T-helper 1 cell treated with Interleukin-12 subunit alpha and Interleukin-12 subunit beta and Interleukin-4 antibody, amounts not matched to agents 30 μg/mL and 1 μg/mL, for 36 hours (primary cell): ENCODE results near the gene SORCS3.

Experiments used
- H3K27ac Mint-ChIP-seq: one replicate; pipeline ENCODE4 v1.8.0; 2021; ENCODE audit warnings: mild to moderate bottlenecking, mixed read lengths
- H3K27me3 Mint-ChIP-seq: one replicate; pipeline ENCODE4 v1.8.0; 2021; ENCODE audit warnings: low read depth, mixed read lengths
- H3K36me3 Mint-ChIP-seq: one replicate; pipeline ENCODE4 v1.8.0; 2021; ENCODE audit warnings: low read depth, mixed read lengths
- H3K4me1 Mint-ChIP-seq: one replicate; pipeline ENCODE4 v1.8.0; 2021; ENCODE audit warnings: low read depth, mixed read lengths
- H3K4me3 Mint-ChIP-seq: one replicate; pipeline ENCODE4 v1.8.0; 2021; ENCODE audit warnings: mild to moderate bottlenecking, moderate library complexity, mixed read lengths
- H3K9me3 Mint-ChIP-seq: one replicate; pipeline ENCODE4 v1.8.0; 2021; ENCODE audit warnings: mixed read lengths

SORCS3 gene

DNA sequence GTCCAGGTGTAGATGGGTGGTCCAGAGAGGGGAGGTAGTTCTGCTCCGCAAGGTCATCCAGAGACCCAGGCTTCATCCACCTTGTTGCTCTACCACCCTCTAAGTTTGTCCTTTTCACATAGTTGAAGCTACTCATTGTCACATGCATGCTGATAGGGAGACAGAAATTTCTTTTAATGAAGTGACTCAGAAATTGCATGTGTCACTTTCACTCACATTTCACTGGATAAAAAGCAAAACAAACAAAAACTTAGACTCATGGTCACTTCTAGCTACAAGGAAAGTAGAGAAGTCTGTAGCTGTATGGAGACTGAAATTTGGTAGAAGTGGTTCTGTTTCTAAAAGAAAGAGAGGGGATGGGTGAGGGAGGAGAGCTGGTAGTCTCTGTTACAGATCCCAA, 161.9 kb downstream of the SORCS3 start:
- H3K36me3 Mint-ChIP-seq = no peaks in the 10 kb centered on the region
- no peaks in the 10 kb centered on the region for H3K9me3 Mint-ChIP-seq
- no peak overlapping the region for H3K4me3 Mint-ChIP-seq
- H3K27me3 Mint-ChIP-seq = no peaks in the 10 kb centered on the region
- H3K4me1 Mint-ChIP-seq = no peaks in the 10 kb centered on the region
- H3K27ac Mint-ChIP-seq = no peak overlapping the region

- Mint-ChIP-seq H3K4me3 (no peak overlapping the region), H3K4me1 (no peaks in the 10 kb centered on the region), H3K27ac (no peak overlapping the region), H3K9me3 (no peaks in the 10 kb centered on the region), H3K27me3 (no peaks in the 10 kb centered on the region), H3K36me3 (no peaks in the 10 kb centered on the region)
These were observed 163.8 kb downstream of the SORCS3 start for GRCh38 chr10:104804880-104805279.

GRCh38 chr10:104806801-104807200, 165.7 kb downstream of the SORCS3 start:
- H3K36me3 Mint-ChIP-seq = no peaks in the 10 kb centered on the region
- H3K27me3 Mint-ChIP-seq = no peaks in the 10 kb centered on the region
- no peaks in the 10 kb centered on the region for H3K9me3 Mint-ChIP-seq
- no peak overlapping the region for H3K27ac Mint-ChIP-seq
- H3K4me1 Mint-ChIP-seq = no peaks in the 10 kb centered on the region
- H3K4me3 Mint-ChIP-seq = no peak overlapping the region

DNA sequence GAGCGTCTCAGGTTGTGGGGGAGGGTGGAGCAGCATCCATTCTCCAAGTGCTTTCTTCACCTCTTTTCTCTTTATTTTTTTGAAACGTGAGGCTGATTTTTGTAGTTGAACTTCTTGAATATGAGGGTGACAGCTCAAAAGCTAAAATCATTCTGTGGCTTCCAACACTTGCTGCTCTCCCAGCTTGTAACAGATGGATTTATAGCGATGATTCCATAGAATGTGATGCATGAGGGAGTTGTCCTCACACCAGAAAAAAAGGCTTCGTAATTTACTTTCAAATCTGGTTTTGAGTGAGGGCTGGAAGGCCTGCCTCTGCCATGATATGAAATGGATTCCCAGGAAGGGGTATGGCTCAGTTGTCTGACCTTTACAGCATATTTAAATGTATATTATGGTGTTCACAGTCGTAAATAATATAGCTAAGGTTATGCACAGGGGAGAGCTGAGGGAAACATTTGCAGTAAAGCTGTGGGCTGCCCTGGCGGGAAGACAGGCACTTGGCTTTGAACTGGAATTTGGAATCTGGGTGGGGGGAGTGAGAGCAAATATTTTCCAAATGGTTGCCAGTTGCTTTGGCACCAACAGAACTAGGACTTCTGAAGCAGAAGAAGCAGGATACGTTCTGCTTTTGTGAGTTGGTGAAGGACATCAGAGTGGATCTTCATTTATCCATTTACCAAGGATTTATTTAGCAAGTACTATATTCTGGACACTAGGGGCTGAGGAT, 166.7 kb downstream of the SORCS3 start:
- Mint-ChIP-seq H3K27me3 (no peaks in the 10 kb centered on the region), H3K4me1 (no peaks in the 10 kb centered on the region), H3K4me3 (no peak overlapping the region), H3K36me3 (no peaks in the 10 kb centered on the region), H3K27ac (no peak overlapping the region), H3K9me3 (no peaks in the 10 kb centered on the region)

GRCh38 chr10:104809288-104810090, 168.4 kb downstream of the SORCS3 start:
- H3K27me3 Mint-ChIP-seq = no peaks in the 10 kb centered on the region
- H3K4me1 Mint-ChIP-seq = no peaks in the 10 kb centered on the region
- H3K36me3 Mint-ChIP-seq = no peaks in the 10 kb centered on the region
- H3K4me3 Mint-ChIP-seq = no peak overlapping the region
- H3K9me3 Mint-ChIP-seq = no peaks in the 10 kb centered on the region
- H3K27ac Mint-ChIP-seq = no peak overlapping the region

GRCh38 chr10:104811166-104811565, 170.1 kb downstream of the SORCS3 start:
- H3K9me3 Mint-ChIP-seq = no peaks in the 10 kb centered on the region
- H3K36me3 Mint-ChIP-seq = no peaks in the 10 kb centered on the region
- H3K27ac Mint-ChIP-seq = no peak overlapping the region
- no peak overlapping the region for H3K4me3 Mint-ChIP-seq
- H3K27me3 Mint-ChIP-seq = no peaks in the 10 kb centered on the region
- H3K4me1 Mint-ChIP-seq = no peaks in the 10 kb centered on the region

DNA sequence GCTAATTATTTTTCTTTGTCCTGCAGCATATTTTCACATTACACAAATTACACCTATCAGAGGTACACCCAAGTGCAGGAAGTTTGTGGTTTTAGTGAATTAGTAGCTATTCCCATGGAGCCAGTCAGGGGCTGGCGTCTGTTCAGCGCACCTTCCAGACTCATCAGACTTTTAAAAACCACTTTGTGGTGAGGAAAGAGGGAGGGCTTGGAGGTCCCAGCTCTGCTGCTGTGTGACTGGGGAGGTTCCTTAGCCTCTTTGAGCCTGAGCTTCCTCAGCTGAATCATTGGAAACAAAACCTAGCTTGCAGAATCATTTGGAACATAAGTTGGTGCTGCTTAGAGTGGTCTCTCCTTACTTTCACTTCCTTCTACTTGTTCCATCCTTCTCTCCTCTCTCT, 175.4 kb downstream of the SORCS3 start:
- Mint-ChIP-seq H3K4me1 (no peaks in the 10 kb centered on the region), H3K9me3 (no peaks in the 10 kb centered on the region), H3K36me3 (no peaks in the 10 kb centered on the region), H3K27ac (no peak overlapping the region), H3K4me3 (no peak overlapping the region), H3K27me3 (no peaks in the 10 kb centered on the region)

GRCh38 chr10:104819731-104820130, 178.6 kb downstream of the SORCS3 start:
- Mint-ChIP-seq H3K9me3 (no peaks in the 10 kb centered on the region), H3K27ac (no peak overlapping the region), H3K36me3 (no peaks in the 10 kb centered on the region), H3K4me3 (no peak overlapping the region), H3K4me1 (no peaks in the 10 kb centered on the region), H3K27me3 (no peaks in the 10 kb centered on the region)

- H3K9me3 Mint-ChIP-seq = peaks cover 4% of the 10 kb centered on the region
- H3K4me1 Mint-ChIP-seq = no peaks in the 10 kb centered on the region
- H3K27ac Mint-ChIP-seq = no peak overlapping the region
- no peaks in the 10 kb centered on the region for H3K27me3 Mint-ChIP-seq
- no peak overlapping the region for H3K4me3 Mint-ChIP-seq
- H3K36me3 Mint-ChIP-seq = no peaks in the 10 kb centered on the region
These were observed 181.0 kb downstream of the SORCS3 start for GRCh38 chr10:104822088-104822487.

GRCh38 chr10:104824380-104825006, 183.4 kb downstream of the SORCS3 start:
- H3K27me3 Mint-ChIP-seq = no peaks in the 10 kb centered on the region
- H3K36me3 Mint-ChIP-seq = no peaks in the 10 kb centered on the region
- H3K4me1 Mint-ChIP-seq = no peaks in the 10 kb centered on the region
- no peak overlapping the region for H3K27ac Mint-ChIP-seq
- peaks cover 12% of the 10 kb centered on the region for H3K9me3 Mint-ChIP-seq
- no peak overlapping the region for H3K4me3 Mint-ChIP-seq

DNA sequence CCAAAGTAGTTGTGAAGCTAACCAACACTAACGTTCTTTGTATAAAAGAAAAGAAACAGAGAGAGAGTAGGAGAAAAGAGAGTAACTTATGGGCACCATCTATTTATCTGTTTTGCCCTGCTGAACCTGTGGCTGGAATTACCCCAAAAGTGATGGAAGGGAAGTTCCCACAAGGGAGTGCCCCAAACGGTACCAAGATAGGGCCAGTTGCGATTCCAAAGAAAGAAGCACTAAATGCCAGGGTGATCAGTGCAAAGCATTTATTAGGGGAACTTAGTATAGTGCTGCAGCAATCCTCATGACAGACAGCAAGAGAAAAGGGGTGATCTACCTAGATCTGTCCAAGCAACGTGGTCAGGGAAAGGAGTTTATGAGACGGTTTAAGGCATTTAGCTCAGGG, 190.2 kb downstream of the SORCS3 start:
- Mint-ChIP-seq H3K4me3 (no peak overlapping the region), H3K36me3 (no peaks in the 10 kb centered on the region), H3K27ac (no peak overlapping the region), H3K9me3 (peaks cover 8% of the 10 kb centered on the region), H3K4me1 (no peaks in the 10 kb centered on the region), H3K27me3 (no peaks in the 10 kb centered on the region)

DNA sequence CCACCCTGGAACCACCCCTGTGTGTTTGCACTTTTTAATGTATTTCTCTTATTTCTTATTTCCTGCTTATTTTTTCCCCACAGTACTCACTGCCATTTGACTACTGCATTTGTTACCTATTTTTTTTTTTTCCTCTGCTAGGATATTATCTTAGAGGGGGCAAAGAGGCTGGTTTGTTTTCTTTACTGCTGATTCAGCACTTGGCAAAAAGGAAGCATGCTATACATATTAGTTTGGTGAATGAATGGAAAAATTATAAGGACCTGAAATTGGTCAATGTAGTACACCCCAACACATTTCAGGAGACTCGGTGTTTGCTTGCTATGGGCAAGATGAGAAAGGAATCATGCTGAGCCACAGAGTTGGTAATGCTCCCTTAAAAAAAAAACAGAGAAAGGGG, 193.5 kb downstream of the SORCS3 start:
- no peaks in the 10 kb centered on the region for H3K9me3 Mint-ChIP-seq
- no peak overlapping the region for H3K27ac Mint-ChIP-seq
- H3K4me1 Mint-ChIP-seq = no peaks in the 10 kb centered on the region
- no peak overlapping the region for H3K4me3 Mint-ChIP-seq
- no peaks in the 10 kb centered on the region for H3K36me3 Mint-ChIP-seq
- no peaks in the 10 kb centered on the region for H3K27me3 Mint-ChIP-seq

DNA sequence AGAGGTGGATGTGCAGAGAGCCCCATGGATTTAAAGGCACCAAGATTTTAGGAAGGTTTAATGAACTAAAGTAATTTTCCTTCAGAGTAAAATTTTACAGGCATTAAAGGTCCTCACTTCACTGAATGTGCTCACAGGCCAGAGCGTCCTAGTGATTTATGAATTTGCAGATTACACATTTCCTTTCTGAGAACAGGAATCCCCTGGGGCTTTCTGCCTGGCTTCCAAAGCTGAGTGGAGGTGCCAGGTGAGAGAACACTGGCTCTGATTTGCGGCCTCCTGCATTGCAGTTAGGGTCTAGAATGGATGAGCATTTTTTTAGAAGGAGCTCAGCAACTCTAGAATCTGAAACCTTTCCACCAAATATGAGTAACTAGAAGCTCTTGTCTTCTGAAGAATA, 194.3 kb downstream of the SORCS3 start:
- Mint-ChIP-seq H3K27ac (no peak overlapping the region), H3K4me3 (no peak overlapping the region), H3K27me3 (no peaks in the 10 kb centered on the region), H3K36me3 (no peaks in the 10 kb centered on the region), H3K4me1 (no peaks in the 10 kb centered on the region), H3K9me3 (no peaks in the 10 kb centered on the region)

GRCh38 chr10:104842704-104843103, 201.6 kb downstream of the SORCS3 start:
- Mint-ChIP-seq H3K9me3 (no peaks in the 10 kb centered on the region), H3K27ac (no peak overlapping the region), H3K36me3 (no peaks in the 10 kb centered on the region), H3K4me3 (no peak overlapping the region), H3K4me1 (no peaks in the 10 kb centered on the region), H3K27me3 (no peaks in the 10 kb centered on the region)

DNA sequence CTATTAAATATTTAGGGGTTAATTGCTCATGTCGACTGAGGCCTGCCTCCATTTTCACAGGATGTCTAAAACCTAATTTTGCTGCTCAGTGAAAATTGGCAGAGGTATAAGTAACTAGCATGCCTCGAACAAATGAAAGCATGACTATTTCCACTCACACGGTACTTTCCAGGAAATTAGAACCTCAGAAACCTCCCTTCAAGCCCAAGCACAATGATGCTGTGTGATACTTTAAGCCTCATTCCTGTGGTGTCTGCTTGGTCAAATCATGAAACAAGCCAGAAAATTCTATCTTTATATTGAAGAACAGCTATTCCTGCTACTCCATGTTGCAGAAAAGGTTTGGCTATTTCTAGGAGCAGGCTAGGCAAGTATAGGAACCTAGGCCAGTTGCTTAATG, 203.0 kb downstream of the SORCS3 start:
- Mint-ChIP-seq H3K4me1 (no peaks in the 10 kb centered on the region), H3K4me3 (no peak overlapping the region), H3K36me3 (no peaks in the 10 kb centered on the region), H3K9me3 (no peaks in the 10 kb centered on the region), H3K27ac (no peak overlapping the region), H3K27me3 (no peaks in the 10 kb centered on the region)
